ENCODE data around the gene TMEM165. TPM values are rescaled to one million over a fixed set of nuclear protein-coding genes. Genes with fewer than 3 reads are reported as not detected.
"Not testable (repeated sequence)": the region's sequence is repeated elsewhere in the genome, so short reads cannot be mapped to it uniquely, and the experiment has no call there.

Gene TMEM165
- polyA plus RNA-seq, 1 donor from 2014 or later: 102 TPM

DNA sequence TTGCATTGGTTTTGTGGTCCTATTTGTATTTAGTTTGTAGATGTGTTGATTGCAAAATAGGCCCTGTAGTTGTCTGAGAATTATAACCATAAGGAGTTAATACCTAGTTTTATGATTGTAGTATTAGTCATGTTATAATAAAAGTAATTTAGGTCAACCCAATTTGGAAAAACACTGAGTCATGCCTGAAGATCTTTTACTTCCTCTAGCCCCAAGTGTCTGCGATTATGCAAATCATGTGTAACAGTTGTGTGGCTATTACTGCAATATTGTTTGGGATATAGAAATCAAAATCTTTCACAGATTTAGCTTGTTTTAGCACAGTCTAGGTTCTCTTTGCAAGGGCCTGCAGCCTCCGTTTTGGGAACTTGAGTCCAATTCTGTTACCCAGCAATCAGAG lies 37.1 kb upstream of the TMEM165 start:
- H4K20me1 ChIP-seq (ENCODE audit: insufficient read depth): no peaks in the 10 kb centered on the region
- H3K4me3 ChIP-seq (ENCODE audit: low read length): no peak overlapping the region
- H2AFZ ChIP-seq (ENCODE audit: low read depth, low read length): no peak overlapping the region
- H3K9me2 ChIP-seq (ENCODE audit: insufficient read depth, low read length): no peaks in the 10 kb centered on the region
- no peak overlapping the region for H3K9ac ChIP-seq (ENCODE audit: low read length)
- no peaks in the 10 kb centered on the region for H3F3A ChIP-seq (ENCODE audit: insufficient read depth, low read length, poor library complexity, severe bottlenecking)
- no peaks in the 10 kb centered on the region for H3K9me3 ChIP-seq (ENCODE audit: low read length)
- TF ChIP-seq MXI1 (conservative IDR thresholded peaks at IDR 0.05; ENCODE audit: poor library complexity, severe bottlenecking) (no peak), EP300 (conservative IDR thresholded peaks at IDR 0.05; ENCODE audit: poor library complexity, severe bottlenecking) (no peak), TAF1 (IDR thresholded peaks at IDR 0.05; ENCODE audit: low read depth) (no peak)
- H3K27ac ChIP-seq (ENCODE audit: low read length): no peak overlapping the region
- H3K36me3 ChIP-seq (ENCODE audit: insufficient read depth, low read length): no peaks in the 10 kb centered on the region
- H3K79me2 ChIP-seq (replicated peaks; ENCODE audit: insufficient read depth, low read length): no peaks in the 10 kb centered on the region
- H3K27me3 ChIP-seq (ENCODE audit: insufficient read depth, low read depth, low read length): no peaks in the 10 kb centered on the region
- no peak overlapping the region for H3K4me2 ChIP-seq (ENCODE audit: low read length)

- no peak overlapping the region for H3K4me2 ChIP-seq (ENCODE audit: low read length)
- no peaks in the 10 kb centered on the region for H3K79me2 ChIP-seq (replicated peaks; ENCODE audit: insufficient read depth, low read length)
- no peak overlapping the region for H3K9ac ChIP-seq (ENCODE audit: low read length)
- H3F3A ChIP-seq (ENCODE audit: insufficient read depth, low read length, poor library complexity, severe bottlenecking): no peaks in the 10 kb centered on the region
- no peak for TF ChIP-seq SMC3 (conservative IDR thresholded peaks at IDR 0.05; ENCODE audit: poor library complexity)
- TF ChIP-seq EZH2 (IDR thresholded peaks at IDR 0.05; ENCODE audit: borderline replicate concordance, insufficient read depth, low read length, poor library complexity, severe bottlenecking): no peak
- TF ChIP-seq POLR2AphosphoS5 (IDR thresholded peaks at IDR 0.05): no peak
- TF ChIP-seq EP300 (conservative IDR thresholded peaks at IDR 0.05; ENCODE audit: poor library complexity, severe bottlenecking): no peak
- no peak for TF ChIP-seq REST (IDR thresholded peaks at IDR 0.05; ENCODE audit: borderline replicate concordance)
- no peak for TF ChIP-seq TAF1 (IDR thresholded peaks at IDR 0.05; ENCODE audit: low read depth)
- TF ChIP-seq, protein P1, sequence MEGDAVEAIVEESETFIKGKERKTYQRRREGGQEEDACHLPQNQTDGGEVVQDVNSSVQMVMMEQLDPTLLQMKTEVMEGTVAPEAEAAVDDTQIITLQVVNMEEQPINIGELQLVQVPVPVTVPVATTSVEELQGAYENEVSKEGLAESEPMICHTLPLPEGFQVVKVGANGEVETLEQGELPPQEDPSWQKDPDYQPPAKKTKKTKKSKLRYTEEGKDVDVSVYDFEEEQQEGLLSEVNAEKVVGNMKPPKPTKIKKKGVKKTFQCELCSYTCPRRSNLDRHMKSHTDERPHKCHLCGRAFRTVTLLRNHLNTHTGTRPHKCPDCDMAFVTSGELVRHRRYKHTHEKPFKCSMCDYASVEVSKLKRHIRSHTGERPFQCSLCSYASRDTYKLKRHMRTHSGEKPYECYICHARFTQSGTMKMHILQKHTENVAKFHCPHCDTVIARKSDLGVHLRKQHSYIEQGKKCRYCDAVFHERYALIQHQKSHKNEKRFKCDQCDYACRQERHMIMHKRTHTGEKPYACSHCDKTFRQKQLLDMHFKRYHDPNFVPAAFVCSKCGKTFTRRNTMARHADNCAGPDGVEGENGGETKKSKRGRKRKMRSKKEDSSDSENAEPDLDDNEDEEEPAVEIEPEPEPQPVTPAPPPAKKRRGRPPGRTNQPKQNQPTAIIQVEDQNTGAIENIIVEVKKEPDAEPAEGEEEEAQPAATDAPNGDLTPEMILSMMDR (IDR thresholded peaks at IDR 0.05; ENCODE audit: poor library complexity, severe bottlenecking): no peak
- TF ChIP-seq RAD21 (conservative IDR thresholded peaks at IDR 0.05): no peak
- no peak for TF ChIP-seq MXI1 (conservative IDR thresholded peaks at IDR 0.05; ENCODE audit: poor library complexity, severe bottlenecking)
- H3K27me3 ChIP-seq (ENCODE audit: insufficient read depth, low read depth, low read length): no peaks in the 10 kb centered on the region
- no peaks in the 10 kb centered on the region for H3K9me3 ChIP-seq (ENCODE audit: low read length)
- no peaks in the 10 kb centered on the region for H4K20me1 ChIP-seq (ENCODE audit: insufficient read depth)
- H3K27ac ChIP-seq (ENCODE audit: low read length): no peak overlapping the region
- no peaks in the 10 kb centered on the region for H3K36me3 ChIP-seq (ENCODE audit: insufficient read depth, low read length)
- H3K4me3 ChIP-seq (ENCODE audit: low read length): no peak overlapping the region
- H3K9me2 ChIP-seq (ENCODE audit: insufficient read depth, low read length): no peaks in the 10 kb centered on the region
- H2AFZ ChIP-seq (ENCODE audit: low read depth, low read length): no peak overlapping the region
Observed at GRCh38 chr4:55359397-55359916, 36.3 kb upstream of the TMEM165 start.

DNA sequence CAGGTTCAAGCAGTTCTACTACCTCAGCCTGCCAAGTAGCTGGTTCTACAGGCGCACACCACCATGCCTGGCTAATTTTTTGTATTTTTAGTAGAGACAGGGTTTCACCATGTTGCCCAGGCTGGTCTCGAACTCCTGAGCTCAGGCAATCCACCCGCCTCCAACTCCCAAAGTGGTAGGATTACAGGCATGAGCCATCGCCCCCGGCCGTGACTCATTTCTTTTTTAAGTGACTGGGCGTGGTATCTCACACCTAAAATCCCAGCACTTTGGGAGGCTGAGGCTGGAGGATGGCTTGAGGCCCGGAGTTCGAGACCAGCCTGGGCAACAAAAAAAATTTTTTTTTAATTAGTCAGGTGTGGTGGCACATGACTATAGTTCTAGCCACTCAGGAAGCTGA lies 32.8 kb upstream of the TMEM165 start:
- H3K27me3 ChIP-seq (ENCODE audit: insufficient read depth, low read depth, low read length); H3K4me3 ChIP-seq (ENCODE audit: low read length); H3K79me2 ChIP-seq (replicated peaks; ENCODE audit: insufficient read depth, low read length); H3K27ac ChIP-seq (ENCODE audit: low read length); H4K20me1 ChIP-seq (ENCODE audit: insufficient read depth); H3K9ac ChIP-seq (ENCODE audit: low read length); H3K9me2 ChIP-seq (ENCODE audit: insufficient read depth, low read length); H3K9me3 ChIP-seq (ENCODE audit: low read length); H3F3A ChIP-seq (ENCODE audit: insufficient read depth, low read length, poor library complexity, severe bottlenecking); H3K36me3 ChIP-seq (ENCODE audit: insufficient read depth, low read length); H2AFZ ChIP-seq (ENCODE audit: low read depth, low read length); H3K4me2 ChIP-seq (ENCODE audit: low read length): not testable (repeated sequence)
